GM18867 (cell line): ENCODE measurements around the gene COQ10B.
"Not testable (repeated sequence)": the region's sequence is repeated elsewhere in the genome, so short reads cannot be mapped to it uniquely, and the experiment has no call there.

Experiments used
- ATAC-seq: cut with Tn5 transposase; IDR thresholded peaks from one replicate; pipeline ENCODE4 v1.9.1; 2021; ENCODE audit warnings: mild to moderate bottlenecking, moderate library complexity; ENCODE audit not compliant: unreplicated experiment

COQ10B gene

DNA sequence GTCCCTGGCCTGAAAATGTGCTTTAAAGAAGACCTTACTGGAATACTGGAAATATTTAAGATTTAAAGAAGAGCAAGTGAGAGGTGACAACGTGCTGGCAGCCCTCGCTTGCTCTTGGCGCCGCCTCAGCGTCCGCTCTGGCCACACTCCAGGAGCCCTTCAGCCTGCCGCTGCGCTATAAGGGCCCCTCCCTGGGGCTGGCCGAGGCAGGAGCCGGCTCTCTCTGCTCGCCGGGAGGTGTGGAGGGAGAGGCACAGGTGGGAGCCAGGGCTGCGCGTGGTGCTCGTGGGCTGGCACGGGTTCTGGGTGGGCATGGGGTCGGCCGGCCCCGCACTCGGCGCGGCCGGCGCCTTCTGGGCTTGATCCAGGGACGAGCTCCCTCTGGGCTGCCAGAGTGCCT lies 2.9 kb upstream of the COQ10B start:
- ATAC-seq, result no peak

DNA sequence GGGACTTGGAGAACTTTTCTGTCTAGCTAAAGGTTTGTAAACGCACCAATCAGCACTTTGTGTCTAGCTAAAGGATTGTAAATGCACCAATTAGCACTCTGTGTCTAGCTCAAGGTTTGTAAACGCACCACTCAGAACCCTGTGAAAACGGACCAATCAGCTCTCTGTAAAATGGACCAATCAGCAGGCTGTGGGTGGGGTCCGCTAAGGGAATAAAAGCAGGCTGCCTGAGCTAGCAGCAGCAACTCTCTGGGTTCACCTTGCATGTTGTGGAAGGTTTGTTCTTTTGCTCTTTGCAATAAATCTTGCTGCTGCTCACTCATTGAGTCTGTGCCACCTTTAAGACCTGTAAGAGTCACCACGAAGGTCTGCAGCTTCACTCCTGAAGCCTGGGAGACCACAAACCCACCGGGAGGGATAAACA lies 2.4 kb upstream of the COQ10B start:
- ATAC-seq, result not testable (repeated sequence)

DNA sequence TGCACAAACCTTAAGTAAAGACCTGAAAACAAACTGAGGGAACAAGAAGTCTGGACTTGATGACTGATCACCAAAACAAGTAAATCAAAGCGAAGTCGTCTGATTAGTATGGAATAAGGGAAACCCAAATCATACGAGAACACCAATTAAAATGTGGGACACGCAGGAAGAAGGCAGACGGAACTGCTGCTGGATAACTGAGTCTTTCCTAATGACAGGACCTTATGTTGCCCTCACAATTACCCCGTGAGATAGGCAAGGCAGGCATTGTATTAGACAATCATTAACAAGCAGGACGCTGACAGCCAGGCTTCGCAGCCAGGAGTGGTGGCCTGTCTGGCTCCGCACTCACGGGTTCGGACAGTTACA lies 614 bp upstream of the COQ10B start:
- ATAC-seq, result no peak

DNA sequence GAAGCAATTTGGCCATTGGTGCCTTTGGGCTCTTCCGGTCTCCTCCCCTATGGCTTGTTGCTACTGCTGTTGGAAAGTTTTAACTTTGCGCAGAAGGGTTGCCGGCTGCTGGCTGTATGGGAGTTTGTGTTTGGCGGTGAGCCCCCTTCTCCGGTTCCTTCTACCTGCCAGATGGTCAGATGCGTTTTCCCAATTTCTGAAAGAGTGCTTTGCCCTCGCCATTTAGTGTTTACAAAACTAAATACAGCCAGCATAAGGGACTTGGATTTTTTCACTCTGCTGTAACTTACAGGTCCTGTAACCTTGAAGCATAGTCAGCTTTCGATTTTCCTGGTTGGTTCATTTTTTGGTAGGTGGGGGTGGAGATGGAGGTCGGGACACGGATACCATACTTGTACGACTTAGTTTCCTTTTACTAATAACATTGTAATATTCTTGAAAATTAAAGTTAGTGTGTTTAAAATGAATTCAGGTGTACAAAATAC lies 604 bp downstream of the COQ10B start:
- ATAC-seq, result peak; percentile 24

DNA sequence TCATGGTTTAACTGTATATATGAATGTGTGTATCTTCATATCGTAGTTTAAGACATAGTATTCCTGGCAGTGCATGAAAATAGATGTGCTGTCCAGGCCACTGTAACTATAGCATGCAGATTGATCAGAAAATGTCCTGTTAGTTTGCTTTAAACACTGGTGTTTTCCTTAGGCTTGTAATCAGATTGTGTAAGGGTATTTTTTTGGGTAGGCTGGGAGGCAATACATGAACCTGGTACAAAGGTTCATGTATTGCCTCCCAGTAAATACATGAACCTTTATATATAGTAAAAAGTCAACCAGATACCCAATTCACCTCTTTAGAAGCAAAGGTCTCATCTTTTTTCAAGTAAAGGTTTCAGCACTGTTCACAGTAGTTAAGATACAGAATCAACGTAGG lies 1.6 kb downstream of the COQ10B start:
- no peak for ATAC-seq

DNA sequence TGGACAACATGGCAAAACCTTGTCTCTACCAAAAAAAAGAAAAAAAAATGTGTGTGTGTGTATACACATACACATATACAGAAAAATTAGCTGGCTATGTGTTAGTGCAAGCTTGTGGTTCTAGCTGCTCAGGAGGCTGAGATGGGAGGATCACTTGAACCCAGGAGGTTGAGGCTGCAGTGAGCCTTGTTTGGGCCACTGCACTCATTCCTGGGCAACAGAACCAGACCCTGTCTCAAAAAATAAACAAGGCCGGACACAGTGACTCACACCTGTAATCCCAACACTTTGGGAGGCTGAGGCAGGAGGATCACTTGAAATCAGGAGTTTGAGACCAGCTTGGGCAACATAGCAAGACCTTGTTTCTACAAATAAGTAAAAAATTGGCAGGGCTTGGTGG lies 2.1 kb downstream of the COQ10B start:
- ATAC-seq, result no peak

DNA sequence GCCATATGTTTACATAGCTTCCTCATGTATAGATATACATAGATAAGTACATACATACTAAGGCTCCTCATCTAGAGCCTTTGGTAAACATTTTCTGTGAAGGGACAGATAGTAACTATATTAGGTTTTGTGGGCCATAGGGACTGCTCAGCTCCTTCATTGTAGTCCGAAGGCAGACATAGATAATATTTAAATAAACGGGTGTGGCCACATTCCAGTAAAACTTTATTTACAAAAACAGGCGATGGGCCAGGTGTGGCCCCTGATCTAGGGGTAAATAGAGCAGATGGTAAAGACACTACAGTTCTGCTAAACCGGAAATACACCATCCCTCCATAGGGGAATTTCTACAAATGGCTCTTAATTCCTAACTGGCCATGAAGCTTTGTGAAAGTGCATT lies 7.3 kb downstream of the COQ10B start:
- ATAC-seq, result no peak

DNA sequence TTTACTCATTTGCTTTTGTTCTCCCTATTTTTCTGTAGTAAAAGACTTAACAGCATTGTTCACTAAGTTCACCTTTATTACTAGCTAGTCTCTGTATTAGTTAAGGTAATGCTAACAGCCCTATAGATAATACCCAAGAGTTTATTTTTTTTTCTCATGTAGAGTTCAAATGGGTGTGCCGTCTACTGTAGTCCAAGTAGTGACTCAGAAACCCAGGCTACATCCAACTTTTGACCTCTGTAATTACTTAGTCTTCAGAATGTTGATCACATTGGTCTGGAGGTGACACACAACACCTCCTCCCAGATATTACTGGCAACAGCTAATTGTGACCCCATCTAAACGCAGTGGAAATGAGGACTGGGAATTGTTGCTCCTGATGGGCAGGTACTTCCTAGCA lies 7.7 kb downstream of the COQ10B start:
- no peak for ATAC-seq

DNA sequence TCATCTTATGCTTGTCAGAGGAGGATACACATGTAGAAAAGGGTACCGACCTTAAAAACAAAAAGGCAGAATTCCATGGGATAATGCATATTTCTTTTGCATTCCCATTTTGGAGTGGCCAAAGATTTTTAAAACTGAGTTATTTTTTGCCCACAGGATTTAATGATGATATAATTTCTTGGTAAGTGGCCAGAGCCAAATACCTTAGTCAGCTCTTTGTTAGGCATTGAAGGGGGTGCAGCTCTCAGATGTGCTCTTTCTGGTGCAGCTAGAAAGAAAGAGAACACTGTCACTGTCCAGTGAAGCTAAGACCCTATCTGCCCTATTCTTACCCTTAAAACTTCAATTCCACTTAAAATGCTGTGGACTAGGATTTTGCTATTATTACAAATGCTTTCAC lies 10.8 kb downstream of the COQ10B start:
- no peak for ATAC-seq

DNA sequence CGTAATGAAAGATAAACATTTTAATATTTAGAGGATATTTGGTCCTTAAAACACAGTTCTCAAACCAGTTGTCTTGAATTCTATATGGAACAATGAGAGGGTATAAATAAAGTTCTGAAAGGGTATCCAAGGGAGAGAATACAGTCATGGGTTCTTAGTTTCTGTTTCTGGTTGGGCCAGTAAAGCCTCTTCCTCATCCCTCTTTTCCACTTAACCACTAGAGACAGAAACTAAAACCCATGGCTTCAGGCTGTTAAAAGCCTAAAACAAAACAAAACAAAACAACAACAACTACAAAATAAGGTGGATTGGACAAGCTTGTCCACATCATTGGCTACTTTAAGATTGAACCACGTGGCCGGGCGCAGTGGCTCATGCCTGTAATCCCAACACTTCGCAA lies 18.8 kb downstream of the COQ10B start:
- no peak for ATAC-seq

DNA sequence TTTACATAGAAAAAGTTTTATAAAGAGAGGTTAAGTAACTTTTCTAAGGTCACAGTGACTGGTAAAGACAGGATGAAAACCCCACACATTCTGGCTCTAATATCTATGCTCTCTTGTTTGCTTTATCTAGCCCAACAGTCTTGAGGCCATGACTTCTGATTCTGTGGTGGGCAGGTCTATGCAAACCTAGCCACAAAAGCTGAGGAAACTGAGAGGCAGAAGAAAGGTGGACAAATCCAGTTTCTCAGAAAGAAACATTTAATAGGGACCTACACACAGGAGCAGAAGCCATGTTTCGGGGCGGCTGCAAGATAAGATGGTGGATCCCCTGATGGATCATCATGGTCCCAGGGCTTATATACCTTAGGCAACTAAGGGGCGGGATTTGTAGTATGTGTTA lies 24.4 kb downstream of the COQ10B start:
- no peak for ATAC-seq

DNA sequence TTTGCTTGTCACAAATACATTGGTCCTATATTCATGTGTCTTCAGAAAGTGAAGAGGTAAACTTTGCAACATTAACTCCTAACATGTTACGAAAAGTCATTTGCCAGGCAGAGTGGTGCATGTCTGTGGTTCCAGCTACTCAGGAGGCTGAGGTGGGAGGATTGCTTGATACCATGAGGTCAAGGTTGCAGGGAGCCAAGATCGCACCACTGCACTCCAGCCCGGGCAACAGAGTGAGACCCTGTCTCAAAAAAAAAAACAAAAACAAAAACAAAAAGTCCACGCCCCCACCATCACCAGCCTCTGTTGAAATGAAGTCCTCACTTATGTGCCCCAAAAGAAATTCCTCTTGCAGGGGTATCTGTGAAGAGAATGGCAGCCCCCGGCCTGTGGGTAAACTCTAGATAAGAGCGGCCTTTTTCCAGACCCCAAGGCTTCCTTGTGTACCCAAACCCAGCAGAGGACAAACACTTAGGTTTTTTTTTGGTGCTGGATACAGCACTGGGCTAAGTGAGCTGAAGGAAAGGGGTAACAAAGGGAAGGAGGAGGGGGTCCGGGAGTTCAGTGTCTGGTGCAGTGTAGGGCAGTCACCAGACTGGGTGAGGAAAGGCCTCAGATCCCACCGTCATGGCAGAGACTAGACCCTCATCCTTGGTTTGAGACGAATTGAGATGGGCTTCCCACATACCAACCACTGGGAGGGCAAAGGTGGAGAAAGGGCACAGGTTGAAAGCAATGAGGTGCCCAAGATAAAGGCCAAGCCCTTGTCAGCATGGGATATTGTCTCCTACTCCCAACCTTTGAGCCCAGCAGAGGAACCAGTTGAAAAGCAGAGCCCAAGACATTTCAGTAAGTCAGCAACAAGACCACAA lies 27.0 kb downstream of the COQ10B start:
- no peak for ATAC-seq

DNA sequence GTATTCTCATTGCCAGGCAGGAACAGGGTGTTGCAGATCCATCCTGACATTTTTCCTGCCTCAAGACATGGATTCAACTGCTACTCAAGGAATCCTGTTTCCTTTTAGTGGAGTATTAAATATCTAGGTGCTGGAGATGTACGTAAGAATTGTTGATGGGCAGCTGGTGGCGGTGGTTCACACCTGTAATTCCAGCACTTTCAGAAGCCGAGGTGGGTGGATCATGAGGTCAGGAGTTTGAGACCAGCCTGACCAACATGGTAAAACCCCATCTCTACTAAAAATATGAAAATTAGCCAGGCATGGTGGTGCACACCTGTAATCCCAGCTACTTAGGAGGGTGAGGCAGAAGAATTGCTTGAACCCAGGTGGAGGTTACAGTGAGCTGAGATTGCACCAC lies 30.9 kb downstream of the COQ10B start:
- not testable (repeated sequence) for ATAC-seq

DNA sequence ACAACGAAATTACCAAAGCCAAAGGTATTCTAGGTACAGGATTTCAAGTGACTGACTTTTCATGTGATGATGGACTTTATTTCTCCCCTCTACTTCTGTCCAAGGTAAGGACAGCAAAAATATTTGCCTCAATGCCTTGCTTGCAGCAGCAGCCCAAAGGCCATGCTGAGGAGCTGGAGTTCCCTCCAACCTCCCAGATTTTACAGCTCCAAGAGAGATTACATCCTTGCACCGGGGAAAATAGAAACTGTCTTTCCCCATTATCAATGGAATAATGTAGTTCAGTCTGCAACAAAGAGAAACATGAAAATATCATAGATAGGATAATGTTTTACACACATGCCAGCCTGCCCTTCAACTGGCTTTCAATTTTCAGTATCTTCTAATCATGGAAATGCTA lies 32.8 kb downstream of the COQ10B start:
- no peak for ATAC-seq

DNA sequence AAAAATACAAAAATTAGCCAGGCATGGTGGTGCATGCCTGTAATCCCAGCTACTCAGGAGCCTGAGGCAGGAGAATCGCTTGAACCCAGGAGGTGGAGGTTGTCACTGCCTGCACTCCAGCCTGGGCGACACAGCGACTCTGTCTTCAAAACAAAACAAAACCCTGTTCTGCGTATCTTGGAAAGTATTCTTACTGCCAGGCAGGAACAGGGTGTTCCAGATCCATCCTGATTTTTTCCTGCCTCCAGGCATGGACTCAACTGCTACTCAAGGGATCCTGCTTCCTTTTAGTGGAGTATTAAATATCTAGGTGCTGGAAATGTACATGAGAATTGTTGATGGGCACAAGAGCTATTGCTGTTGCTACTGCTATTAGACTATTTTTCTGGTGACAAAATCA lies 34.0 kb downstream of the COQ10B start:
- ATAC-seq, result no peak

DNA sequence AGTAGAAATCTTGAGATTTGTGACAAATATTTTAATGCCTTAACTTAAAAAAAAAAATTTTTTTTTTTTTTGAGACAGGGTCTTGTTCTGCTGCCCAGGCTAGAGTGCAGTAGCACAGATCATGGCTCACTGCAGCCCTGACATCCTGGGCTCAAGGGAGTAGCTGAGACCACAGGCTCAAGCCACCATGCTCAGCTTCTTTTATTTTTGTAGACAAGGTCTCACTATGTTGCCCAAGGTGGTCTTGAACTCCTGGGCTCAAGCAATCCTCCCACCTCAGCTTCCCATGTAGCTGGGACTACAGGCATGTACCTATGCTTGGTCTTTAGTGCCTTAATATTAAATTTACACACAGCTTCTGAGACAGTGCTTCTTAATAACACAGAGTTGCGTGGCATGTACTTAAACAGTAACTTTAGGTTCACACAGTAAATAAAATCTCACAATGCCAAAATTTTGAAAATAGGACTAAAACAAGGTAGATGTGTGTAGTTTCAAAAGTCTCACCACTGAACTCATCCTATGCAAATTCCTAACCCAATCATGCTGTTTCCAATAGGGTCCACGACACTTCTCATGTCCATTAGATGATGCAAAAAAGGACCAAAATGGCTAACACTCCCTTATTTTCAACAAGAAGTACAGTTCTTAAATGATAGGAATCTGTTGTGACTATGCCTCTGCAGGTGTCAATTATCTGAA lies 42.2 kb downstream of the COQ10B start:
- ATAC-seq, result no peak

DNA sequence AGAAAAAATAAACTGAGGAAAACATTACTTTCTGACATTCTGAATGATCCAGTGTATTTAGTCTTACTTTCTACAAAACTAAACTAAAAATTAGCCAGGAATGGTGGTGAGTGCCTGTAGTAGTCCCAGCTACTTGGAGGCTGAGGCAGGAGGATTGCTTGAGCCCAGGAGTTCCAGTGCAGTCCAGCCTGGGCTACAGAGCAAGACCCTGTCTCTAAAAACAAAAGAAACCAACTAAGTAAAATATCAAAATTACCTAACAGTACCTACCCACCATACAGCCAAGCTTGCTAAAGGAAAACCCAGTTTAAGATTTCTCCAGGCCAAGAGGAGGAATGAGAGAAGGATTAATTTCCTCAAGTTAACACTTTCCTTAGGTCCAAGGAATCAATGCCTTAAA lies 43.3 kb downstream of the COQ10B start:
- no peak for ATAC-seq

DNA sequence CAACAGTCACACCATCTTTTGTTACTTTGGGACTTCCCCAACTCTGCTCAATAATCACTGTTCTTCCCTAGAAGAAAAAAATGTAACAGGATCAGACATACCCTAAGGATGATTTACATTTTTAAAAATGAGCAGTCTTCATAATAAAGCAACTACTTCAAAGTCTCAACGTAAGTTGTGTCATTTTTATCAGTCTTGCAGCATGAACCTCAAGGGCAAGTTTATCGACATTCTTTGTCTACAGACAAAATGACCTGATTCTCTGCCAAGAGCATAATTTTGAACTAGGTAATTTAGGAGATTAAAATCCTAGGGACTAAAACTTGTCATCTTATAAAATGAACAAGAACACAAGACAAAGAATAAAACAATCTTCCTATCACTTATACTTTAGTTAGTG lies 44.0 kb downstream of the COQ10B start:
- ATAC-seq, result no peak

DNA sequence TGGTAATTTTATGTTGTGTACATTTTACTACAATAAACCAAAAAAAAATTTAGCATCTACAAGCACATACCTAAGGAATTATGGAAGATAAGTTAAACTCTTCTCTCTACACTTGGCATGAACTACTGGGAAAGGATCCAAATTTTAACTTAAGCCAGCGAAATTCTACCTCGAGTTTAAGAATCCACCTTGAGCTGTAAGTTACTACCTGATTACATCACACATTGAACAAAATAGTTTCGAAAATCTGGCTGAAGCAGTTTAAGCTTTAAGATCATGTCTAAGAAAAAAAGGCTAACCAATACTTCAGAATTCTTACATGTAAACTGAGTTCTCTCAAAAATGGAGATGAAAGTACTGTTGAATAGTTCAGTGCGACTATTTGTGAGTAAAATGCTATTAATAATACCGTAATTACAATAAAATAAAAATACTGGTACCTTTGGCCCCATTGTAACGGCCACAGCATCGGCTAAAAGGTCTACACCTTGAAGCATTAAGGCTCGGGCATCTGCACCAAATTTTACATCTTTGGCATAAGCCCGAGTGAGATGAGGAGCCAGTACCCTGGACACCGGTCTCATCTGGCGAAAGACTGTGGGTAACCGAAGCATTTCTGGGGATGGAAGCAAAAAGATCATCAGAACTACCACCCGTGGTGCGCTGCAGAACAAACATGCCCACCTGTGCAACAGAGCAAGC lies 45.0 kb downstream of the COQ10B start:
- no peak for ATAC-seq

DNA sequence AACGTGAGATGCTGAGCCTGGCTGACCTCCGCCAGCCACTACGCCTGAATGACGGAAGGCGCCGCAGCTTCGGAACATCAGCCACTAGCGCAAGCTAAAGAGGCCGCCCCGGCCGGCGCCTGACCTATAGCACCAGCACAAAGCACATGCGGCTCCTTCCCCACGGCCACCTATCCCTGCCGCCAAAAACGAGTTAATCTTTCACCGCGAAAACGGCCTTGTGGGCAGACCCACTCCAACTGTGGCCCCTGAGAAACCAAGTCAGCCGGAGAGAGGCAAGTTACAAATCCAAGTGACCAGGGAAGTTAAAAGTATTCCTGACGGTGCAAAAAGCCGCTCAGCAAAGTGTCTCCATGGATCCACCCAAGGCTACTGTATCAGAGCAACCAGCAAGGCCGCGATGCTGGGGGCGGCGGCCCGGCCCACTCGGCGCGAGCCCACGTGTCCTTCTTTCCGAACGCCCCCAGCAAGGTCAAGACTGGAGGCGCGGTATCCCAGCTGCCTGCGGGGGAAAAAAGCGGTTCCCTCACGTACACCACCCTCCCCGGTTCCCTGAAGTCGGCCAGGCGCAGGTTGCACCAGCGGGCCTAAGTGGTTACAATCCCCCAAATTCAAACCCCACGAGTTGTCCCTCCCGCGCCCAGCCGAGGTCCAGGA lies 45.7 kb downstream of the COQ10B start:
- peak; percentile 24 for ATAC-seq
